Neural cell (in vitro differentiated cells): Measurements from ENCODE around the gene DOCK2. TPM values are rescaled to one million over a fixed set of nuclear protein-coding genes. Genes with fewer than 3 reads are reported as not detected.

Experiments
- H2AFZ ChIP-seq: fragments of 200-600, 300-800 bp; sonication (generic), shearing (Covaris generic); 2 replicates; pipeline ENCODE4 v1.6.0; 2014; ENCODE audit warnings: low read depth, mild to moderate bottlenecking, antibody characterized with exemption, low read length, moderate library complexity
- H3F3A ChIP-seq: fragments of 200-600 bp; shearing (Covaris generic); 2 replicates; pipeline ENCODE4 v1.6.1; 2016; ENCODE audit warnings: mild to moderate bottlenecking, moderate library complexity, mixed read lengths, antibody characterized with exemption, low read length; ENCODE audit not compliant: insufficient read depth, poor library complexity, severe bottlenecking
- H3K27ac ChIP-seq: fragments of 200-600, 300-800 bp; sonication (generic), shearing (Covaris generic); 2 replicates; pipeline ENCODE4 v1.5.1; 2014; ENCODE audit warnings: mild to moderate bottlenecking, low read length, moderate library complexity
- H3K27me3 ChIP-seq: fragments of 300-800, 200-600 bp; sonication (generic), shearing (Covaris generic); 2 replicates; pipeline ENCODE4 v1.6.0; 2014; ENCODE audit warnings: mild to moderate bottlenecking, low read depth, low read length, moderate library complexity; ENCODE audit not compliant: insufficient read depth
- H3K36me3 ChIP-seq: fragments of 300-800, 200-600 bp; sonication (generic), shearing (Covaris generic); 2 replicates; pipeline ENCODE4 v1.5.1; 2014; ENCODE audit warnings: mild to moderate bottlenecking, antibody characterized with exemption, low read length, moderate library complexity; ENCODE audit not compliant: insufficient read depth
- H3K4me2 ChIP-seq: fragments of 300-800, 200-600 bp; sonication (generic), shearing (Covaris generic); 2 replicates; pipeline ENCODE4 v1.6.0; 2014; ENCODE audit warnings: mild to moderate bottlenecking, low read length
- H3K4me3 ChIP-seq: fragments of 300-800, 200-600 bp; sonication (generic), shearing (Covaris generic); 2 replicates; pipeline ENCODE4 v1.5.1; 2014; ENCODE audit warnings: mild to moderate bottlenecking, low read length, moderate library complexity
- H3K79me2 ChIP-seq: fragments of 200-600 bp; shearing (Covaris generic); replicated peaks from 2 replicates; pipeline ENCODE4 v1.6.0; 2014; ENCODE audit warnings: mild to moderate bottlenecking, low read length, moderate library complexity; ENCODE audit not compliant: insufficient read depth
- H3K9ac ChIP-seq: fragments of 300-800, 200-600 bp; sonication (generic), shearing (Covaris generic); 2 replicates; pipeline ENCODE4 v1.6.1; 2016; ENCODE audit warnings: mild to moderate bottlenecking, low read length, mixed read lengths
- H3K9me2 ChIP-seq: fragments of 200-600 bp; shearing (Covaris generic); 2 replicates; pipeline ENCODE4 v1.6.1; 2016; ENCODE audit warnings: mild to moderate bottlenecking, low read length, mixed read lengths; ENCODE audit not compliant: insufficient read depth
- H3K9me3 ChIP-seq: fragments of 200-600, 300-800 bp; sonication (generic), shearing (Covaris generic); 2 replicates; pipeline ENCODE4 v1.6.1; 2016; ENCODE audit warnings: mild to moderate bottlenecking, mixed run types, low read length, moderate library complexity, mixed read lengths
- H4K20me1 ChIP-seq: fragments of 200-600 bp; shearing (Covaris generic); 2 replicates; pipeline ENCODE4 v1.6.1; 2016; ENCODE audit warnings: mild to moderate bottlenecking, mixed run types; ENCODE audit not compliant: insufficient read depth
- EP300 ChIP-seq: fragments of 450-650 bp; conservative IDR thresholded peaks from 2 replicates; pipeline ENCODE4 v1.6.1; 2014; ENCODE audit warnings: antibody characterized with exemption, mild to moderate bottlenecking, moderate library complexity; ENCODE audit not compliant: poor library complexity, severe bottlenecking
- EZH2 ChIP-seq: fragments of 200-600, 300-800 bp; shearing (Covaris generic), sonication (generic); IDR thresholded peaks from 2 replicates; pipeline ENCODE4 v1.6.1; 2014; ENCODE audit warnings: antibody characterized with exemption, low read length, borderline replicate concordance, mild to moderate bottlenecking; ENCODE audit not compliant: insufficient read depth, poor library complexity, severe bottlenecking
- MXI1 ChIP-seq: fragments of 450-650 bp; conservative IDR thresholded peaks from 2 replicates; pipeline ENCODE4 v1.6.1; 2014; ENCODE audit warnings: antibody characterized with exemption, mild to moderate bottlenecking; ENCODE audit not compliant: poor library complexity, severe bottlenecking
- POLR2AphosphoS5 ChIP-seq: IDR thresholded peaks from 2 replicates; pipeline ENCODE4 v1.6.1; 2012
- RAD21 ChIP-seq: fragments of 450-650 bp; conservative IDR thresholded peaks from 2 replicates; pipeline ENCODE4 v1.6.1; 2014; ENCODE audit warnings: antibody characterized with exemption, mild to moderate bottlenecking, moderate library complexity
- SMC3 ChIP-seq: fragments of 450-650 bp; conservative IDR thresholded peaks from 2 replicates; pipeline ENCODE4 v1.6.1; 2014; ENCODE audit warnings: antibody characterized with exemption, mild to moderate bottlenecking, moderate library complexity; ENCODE audit not compliant: poor library complexity
- TAF1 ChIP-seq: IDR thresholded peaks from 2 replicates; pipeline ENCODE4 v1.6.1; 2012; ENCODE audit warnings: low read depth
- polyA plus RNA-seq: library from polyadenylated mRNA; depleted of rRNA; stranded (reverse); fragments of >200 nt; gene quantifications from 2 replicates; pipeline ENCODE4 v1.2.3, GENCODE V29; 2014
- TF ChIP-seq, protein P1 (sequence below): IDR thresholded peaks from 2 replicates; pipeline ENCODE4 v1.6.1; 2012; ENCODE audit warnings: borderline replicate concordance
- TF ChIP-seq, protein P2 (sequence below): fragments of 450-650 bp; IDR thresholded peaks from 2 replicates; pipeline ENCODE4 v1.5.1; 2014; ENCODE audit warnings: antibody characterized with exemption, mild to moderate bottlenecking, moderate library complexity; ENCODE audit not compliant: poor library complexity, severe bottlenecking

The DOCK2 gene
- polyA plus RNA-seq, 1 donor from 2014 or later: 0.15 TPM

DNA sequence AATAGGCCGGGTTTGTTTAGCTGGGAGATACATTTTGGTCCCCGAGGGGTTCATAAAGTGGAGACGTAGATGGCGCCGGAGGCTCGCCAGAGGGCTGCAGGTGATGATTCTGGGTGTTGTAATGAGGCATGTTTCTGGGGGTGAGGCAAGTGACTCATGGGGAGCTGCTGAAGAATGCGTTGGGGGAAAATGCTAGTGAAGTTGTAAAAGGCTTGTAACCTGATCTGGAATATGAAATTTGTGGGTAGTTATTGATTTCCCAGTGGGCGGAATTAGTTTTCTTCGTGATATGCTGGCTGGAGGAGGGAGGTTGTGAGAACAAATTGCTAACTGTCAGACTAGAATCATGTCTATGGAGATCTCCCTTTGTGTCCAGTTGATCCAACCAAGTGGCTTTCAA lies 158.3 kb downstream of the DOCK2 start:
- no peaks in the 10 kb centered on the region for H3F3A ChIP-seq
- H3K9me2 ChIP-seq: no peaks in the 10 kb centered on the region
- H3K4me2 ChIP-seq: no peak overlapping the region
- no peaks in the 10 kb centered on the region for H3K36me3 ChIP-seq
- no peaks in the 10 kb centered on the region for H3K9me3 ChIP-seq
- H3K79me2 ChIP-seq: no peaks in the 10 kb centered on the region
- H3K4me3 ChIP-seq: no peak overlapping the region
- H3K27me3 ChIP-seq: no peaks in the 10 kb centered on the region
- H2AFZ ChIP-seq: no peak overlapping the region
- TF ChIP-seq EZH2 (no peak), TAF1 (no peak), SMC3 (no peak), POLR2AphosphoS5 (no peak), EP300 (no peak), MXI1 (no peak), RAD21 (no peak)
- TF ChIP-seq, protein P1, sequence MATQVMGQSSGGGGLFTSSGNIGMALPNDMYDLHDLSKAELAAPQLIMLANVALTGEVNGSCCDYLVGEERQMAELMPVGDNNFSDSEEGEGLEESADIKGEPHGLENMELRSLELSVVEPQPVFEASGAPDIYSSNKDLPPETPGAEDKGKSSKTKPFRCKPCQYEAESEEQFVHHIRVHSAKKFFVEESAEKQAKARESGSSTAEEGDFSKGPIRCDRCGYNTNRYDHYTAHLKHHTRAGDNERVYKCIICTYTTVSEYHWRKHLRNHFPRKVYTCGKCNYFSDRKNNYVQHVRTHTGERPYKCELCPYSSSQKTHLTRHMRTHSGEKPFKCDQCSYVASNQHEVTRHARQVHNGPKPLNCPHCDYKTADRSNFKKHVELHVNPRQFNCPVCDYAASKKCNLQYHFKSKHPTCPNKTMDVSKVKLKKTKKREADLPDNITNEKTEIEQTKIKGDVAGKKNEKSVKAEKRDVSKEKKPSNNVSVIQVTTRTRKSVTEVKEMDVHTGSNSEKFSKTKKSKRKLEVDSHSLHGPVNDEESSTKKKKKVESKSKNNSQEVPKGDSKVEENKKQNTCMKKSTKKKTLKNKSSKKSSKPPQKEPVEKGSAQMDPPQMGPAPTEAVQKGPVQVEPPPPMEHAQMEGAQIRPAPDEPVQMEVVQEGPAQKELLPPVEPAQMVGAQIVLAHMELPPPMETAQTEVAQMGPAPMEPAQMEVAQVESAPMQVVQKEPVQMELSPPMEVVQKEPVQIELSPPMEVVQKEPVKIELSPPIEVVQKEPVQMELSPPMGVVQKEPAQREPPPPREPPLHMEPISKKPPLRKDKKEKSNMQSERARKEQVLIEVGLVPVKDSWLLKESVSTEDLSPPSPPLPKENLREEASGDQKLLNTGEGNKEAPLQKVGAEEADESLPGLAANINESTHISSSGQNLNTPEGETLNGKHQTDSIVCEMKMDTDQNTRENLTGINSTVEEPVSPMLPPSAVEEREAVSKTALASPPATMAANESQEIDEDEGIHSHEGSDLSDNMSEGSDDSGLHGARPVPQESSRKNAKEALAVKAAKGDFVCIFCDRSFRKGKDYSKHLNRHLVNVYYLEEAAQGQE: no peak
- TF ChIP-seq, protein P2, sequence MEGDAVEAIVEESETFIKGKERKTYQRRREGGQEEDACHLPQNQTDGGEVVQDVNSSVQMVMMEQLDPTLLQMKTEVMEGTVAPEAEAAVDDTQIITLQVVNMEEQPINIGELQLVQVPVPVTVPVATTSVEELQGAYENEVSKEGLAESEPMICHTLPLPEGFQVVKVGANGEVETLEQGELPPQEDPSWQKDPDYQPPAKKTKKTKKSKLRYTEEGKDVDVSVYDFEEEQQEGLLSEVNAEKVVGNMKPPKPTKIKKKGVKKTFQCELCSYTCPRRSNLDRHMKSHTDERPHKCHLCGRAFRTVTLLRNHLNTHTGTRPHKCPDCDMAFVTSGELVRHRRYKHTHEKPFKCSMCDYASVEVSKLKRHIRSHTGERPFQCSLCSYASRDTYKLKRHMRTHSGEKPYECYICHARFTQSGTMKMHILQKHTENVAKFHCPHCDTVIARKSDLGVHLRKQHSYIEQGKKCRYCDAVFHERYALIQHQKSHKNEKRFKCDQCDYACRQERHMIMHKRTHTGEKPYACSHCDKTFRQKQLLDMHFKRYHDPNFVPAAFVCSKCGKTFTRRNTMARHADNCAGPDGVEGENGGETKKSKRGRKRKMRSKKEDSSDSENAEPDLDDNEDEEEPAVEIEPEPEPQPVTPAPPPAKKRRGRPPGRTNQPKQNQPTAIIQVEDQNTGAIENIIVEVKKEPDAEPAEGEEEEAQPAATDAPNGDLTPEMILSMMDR: no peak
- no peak overlapping the region for H3K9ac ChIP-seq
- H3K27ac ChIP-seq: no peak overlapping the region
- no peaks in the 10 kb centered on the region for H4K20me1 ChIP-seq

DNA sequence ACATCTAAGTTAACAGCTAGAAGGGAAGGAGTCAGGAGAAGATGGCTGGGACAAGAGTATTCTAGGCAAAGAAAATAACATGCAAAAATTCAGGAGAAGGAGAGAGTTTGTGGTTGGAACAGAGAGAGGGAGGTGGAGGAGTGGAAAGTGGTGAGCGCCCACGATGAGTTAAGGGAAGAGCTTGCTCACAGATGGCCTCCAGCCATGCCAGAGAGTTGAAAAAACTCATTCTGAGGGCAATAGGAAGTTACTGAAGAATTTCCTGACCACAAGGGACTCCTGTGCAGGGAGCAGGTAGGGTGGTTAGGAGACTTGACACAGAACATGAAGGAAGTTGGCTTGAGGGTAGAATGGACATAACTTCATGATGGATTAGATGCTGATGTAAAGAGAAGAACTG lies 159.7 kb downstream of the DOCK2 start:
- no peak overlapping the region for H3K4me2 ChIP-seq
- H3K9me2 ChIP-seq: no peaks in the 10 kb centered on the region
- H3K27ac ChIP-seq: no peak overlapping the region
- TF ChIP-seq EP300: no peak
- no peak for TF ChIP-seq RAD21
- no peak for TF ChIP-seq POLR2AphosphoS5
- no peak for TF ChIP-seq EZH2
- no peak for TF ChIP-seq SMC3
- TF ChIP-seq, protein P2: no peak
- no peaks in the 10 kb centered on the region for H3F3A ChIP-seq
- no peaks in the 10 kb centered on the region for H3K79me2 ChIP-seq
- no peak overlapping the region for H2AFZ ChIP-seq
- H3K9me3 ChIP-seq: no peaks in the 10 kb centered on the region
- H3K27me3 ChIP-seq: no peaks in the 10 kb centered on the region
- H3K36me3 ChIP-seq: no peaks in the 10 kb centered on the region
- no peak overlapping the region for H3K4me3 ChIP-seq
- H4K20me1 ChIP-seq: no peaks in the 10 kb centered on the region
- no peak overlapping the region for H3K9ac ChIP-seq
